ENCODE data around the gene SRP68.

DNA sequence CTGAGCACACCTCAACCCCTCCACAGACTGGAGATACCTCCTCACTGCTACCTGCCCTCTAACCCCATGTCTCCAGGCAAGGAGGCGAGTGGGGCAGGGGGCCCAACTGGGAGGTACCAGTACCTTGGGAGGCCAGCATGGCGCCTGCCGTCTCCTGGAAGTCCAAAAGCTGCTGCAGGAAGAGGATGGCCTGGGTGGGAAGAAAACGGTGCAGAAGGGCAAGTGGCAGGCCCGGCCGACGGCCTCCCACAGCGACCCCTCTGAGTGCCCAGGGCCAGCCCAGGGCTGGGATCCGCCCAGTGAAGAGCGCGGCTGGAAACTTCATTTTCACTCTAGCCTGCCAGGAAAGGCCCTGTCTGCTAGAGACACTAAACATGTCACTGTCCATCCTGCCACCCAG is 15.2 kb upstream of the SRP68 start:
- TF ChIP-seq, protein P1, sequence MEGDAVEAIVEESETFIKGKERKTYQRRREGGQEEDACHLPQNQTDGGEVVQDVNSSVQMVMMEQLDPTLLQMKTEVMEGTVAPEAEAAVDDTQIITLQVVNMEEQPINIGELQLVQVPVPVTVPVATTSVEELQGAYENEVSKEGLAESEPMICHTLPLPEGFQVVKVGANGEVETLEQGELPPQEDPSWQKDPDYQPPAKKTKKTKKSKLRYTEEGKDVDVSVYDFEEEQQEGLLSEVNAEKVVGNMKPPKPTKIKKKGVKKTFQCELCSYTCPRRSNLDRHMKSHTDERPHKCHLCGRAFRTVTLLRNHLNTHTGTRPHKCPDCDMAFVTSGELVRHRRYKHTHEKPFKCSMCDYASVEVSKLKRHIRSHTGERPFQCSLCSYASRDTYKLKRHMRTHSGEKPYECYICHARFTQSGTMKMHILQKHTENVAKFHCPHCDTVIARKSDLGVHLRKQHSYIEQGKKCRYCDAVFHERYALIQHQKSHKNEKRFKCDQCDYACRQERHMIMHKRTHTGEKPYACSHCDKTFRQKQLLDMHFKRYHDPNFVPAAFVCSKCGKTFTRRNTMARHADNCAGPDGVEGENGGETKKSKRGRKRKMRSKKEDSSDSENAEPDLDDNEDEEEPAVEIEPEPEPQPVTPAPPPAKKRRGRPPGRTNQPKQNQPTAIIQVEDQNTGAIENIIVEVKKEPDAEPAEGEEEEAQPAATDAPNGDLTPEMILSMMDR (IDR thresholded peaks at IDR 0.05; ENCODE audit: insufficient read depth, low read depth, low read length): no peak
- TF ChIP-seq EZH2 (IDR thresholded peaks at IDR 0.05; ENCODE audit: insufficient read depth, low read length): no peak

Data from astrocyte (in vitro differentiated cells and primary cell).